Astrocyte of the cerebellum (primary cell): ENCODE measurements around the gene XPO1.
"Not testable (repeated sequence)": the region's sequence is repeated elsewhere in the genome, so short reads cannot be mapped to it uniquely, and the experiment has no call there.

Source experiments
- DNase-seq: peaks from one replicate; pipeline ENCODE4 v3.0.0-alpha.2; 2011; ENCODE audit warnings: low read depth
- H3K4me3 ChIP-seq: 2 replicates; pipeline ENCODE4 v1.5.1; 2011; ENCODE audit warnings: mild to moderate bottlenecking, low read depth, low read length, moderate library complexity
- CTCF ChIP-seq: IDR thresholded peaks from 2 replicates; pipeline ENCODE4 v1.5.1; 2012; ENCODE audit warnings: low read length, low read depth, moderate library complexity, mild to moderate bottlenecking; ENCODE audit errors: missing control alignments
- in situ Hi-C: cut with HindIII; loops from 2 replicates; pipeline ENCODE4 v1.10.0; 2017; ENCODE audit warnings: low sequenced_read_pairs

The XPO1 gene

GRCh38 chr2:61538200-61538919 is at the start of gene XPO1:
XPO1 (minus strand) TSS chr2:61538356; CDS start chr2:61533897, 4,459 bp downstream.
- peak; percentile 99 for DNase-seq
- in situ Hi-C loops: no loop called here
- peak within 1 kb of the TSS; percentile 66 for H3K4me3 ChIP-seq
- no peak for TF ChIP-seq CTCF

- H3K4me3 ChIP-seq, in situ Hi-C loops, DNase-seq: not testable (repeated sequence)
These were observed 48.8 kb upstream of the XPO1 start for GRCh38 chr2:61586928-61587327.

- TF ChIP-seq CTCF: no peak
- H3K4me3 ChIP-seq: no peak overlapping the region
- in situ Hi-C loops: no loop called here
- no peak for DNase-seq
These were observed 47.2 kb upstream of the XPO1 start for GRCh38 chr2:61585383-61585782.

- in situ Hi-C loops, H3K4me3 ChIP-seq, DNase-seq: not testable (repeated sequence)
These were observed 46.2 kb upstream of the XPO1 start for GRCh38 chr2:61584368-61584767.

- H3K4me3 ChIP-seq: no peak overlapping the region
- TF ChIP-seq CTCF: no peak
- no peak for DNase-seq
- in situ Hi-C loops: no loop called here
These were observed 44.0 kb upstream of the XPO1 start for GRCh38 chr2:61582165-61582564.

- no peak for DNase-seq
- in situ Hi-C loops: no loop called here
- H3K4me3 ChIP-seq: no peak overlapping the region
- TF ChIP-seq CTCF: no peak
These were observed 43.6 kb upstream of the XPO1 start for GRCh38 chr2:61581716-61582115.

GRCh38 chr2:61575447-61575859 is 37.3 kb upstream of the XPO1 start:
- in situ Hi-C loops: no loop called here
- TF ChIP-seq CTCF: no peak
- DNase-seq: no peak

More at GRCh38 chr2:61575447-61575859, 37.3 kb upstream of the XPO1 start:
- H3K4me3 ChIP-seq: no peak overlapping the region
